Left ventricle myocardium inferior (tissue), 1 donor: ENCODE results near the gene ATP6V1D. TPM values are rescaled to one million over a fixed set of nuclear protein-coding genes. Genes with fewer than 3 reads are reported as not detected.
A peak's percentile ranks its signal among the peaks of the same experiment; 100 is the strongest.
"Not testable (repeated sequence)": the region's sequence is repeated elsewhere in the genome, so short reads cannot be mapped to it uniquely, and the experiment has no call there.

Experiments used
- DNase-seq: peaks from one replicate; pipeline ENCODE4 v3.0.0-alpha.2; 2020
- H3K27ac ChIP-seq: fragments of 200-600 bp; replicated peaks from 2 replicates; pipeline ENCODE4 v1.8.0; 2021
- H3K27me3 ChIP-seq: fragments of 200-600 bp; 2 replicates; pipeline ENCODE4 v1.8.0; 2021; ENCODE audit warnings: low read depth
- H3K36me3 ChIP-seq: fragments of 200-600 bp; 2 replicates; pipeline ENCODE4 v1.8.0; 2021
- H3K4me1 ChIP-seq: fragments of 200-600 bp; 2 replicates; pipeline ENCODE4 v1.8.0; 2021
- H3K4me3 ChIP-seq: fragments of 200-600 bp; 2 replicates; pipeline ENCODE4 v1.8.0; 2021; ENCODE audit warnings: mild to moderate bottlenecking, moderate library complexity
- H3K9me3 ChIP-seq: fragments of 200-600 bp; replicated peaks from 2 replicates; pipeline ENCODE4 v1.8.0; 2021
- intact Hi-C: fragments of 100-400 bp; cut with micrococcal nuclease; formaldehyde crosslinking; loops from one replicate; pipeline ENCODE4 v1.11.0; 2022
- long read RNA-seq: library from polyadenylated mRNA; unstranded; transcript quantifications from one replicate; pipeline ENCODE4 v2.0.0, GENCODE V29; 2021
- total RNA-seq: library from RNA; stranded (reverse); fragmentation: NEBNext Ultra II Directional; extraction: Animal tissue kit (Norgen Biotek cat#: 25700); gene quantifications from one replicate; pipeline ENCODE4 v1.2.1, GENCODE V29; 2021
- TF ChIP-seq, protein P1 (sequence below): fragments of 200-600 bp; IDR thresholded peaks from 2 replicates; pipeline ENCODE4 v1.8.0; 2021; ENCODE audit warnings: antibody characterized with exemption, mild to moderate bottlenecking, borderline replicate concordance
- donor health status: DM: no; HTN: yes; CAD: no; lungs with severe emphysema.

Gene ATP6V1D
- total RNA-seq: 185 TPM
- long read RNA-seq, transcript ATP6V1D-201 (9 exons, 1,845 nt): major isoform, 105 of 112 reads
- long read RNA-seq, partial matches to known transcripts: 3 of 112 reads
- long read RNA-seq, other reads (novel, unspliced or antisense): 3 of 112 reads

DNA sequence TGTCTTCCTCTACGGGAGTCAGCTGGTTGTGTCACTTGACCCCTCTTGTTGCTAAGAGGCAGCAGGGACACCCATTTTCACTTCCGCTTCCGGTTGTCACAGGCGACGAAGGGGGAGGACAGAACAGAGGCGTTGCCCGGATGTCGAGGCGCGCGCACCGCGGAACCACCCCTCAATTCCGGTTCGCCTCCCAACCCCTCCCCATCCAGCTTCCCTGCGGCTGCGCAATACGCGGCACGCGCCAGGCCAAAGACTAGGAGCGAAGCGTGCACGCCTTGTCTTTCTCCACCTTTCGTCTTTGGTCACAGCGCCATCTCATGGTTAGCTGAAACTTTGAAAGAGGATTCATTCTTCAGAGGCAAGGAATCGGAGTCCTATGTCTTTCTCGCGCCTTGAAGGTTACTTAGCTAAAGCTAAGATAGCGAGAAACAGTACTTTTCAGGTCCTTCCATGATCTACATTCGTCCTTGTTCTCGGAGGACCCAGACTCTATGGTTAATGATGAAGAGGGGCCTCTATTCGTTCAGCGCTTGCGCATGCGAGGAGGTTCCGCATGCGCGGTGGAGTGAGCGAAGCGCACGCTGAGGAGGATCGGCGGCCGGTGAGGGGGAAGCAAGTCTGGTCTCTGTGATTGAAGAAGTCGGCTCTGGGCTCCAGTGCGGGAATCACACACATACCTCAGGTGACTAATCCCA is at the start of gene ATP6V1D, which contains the start of gene EIF2S1:
Gene ATP6V1D (minus strand): TSS at position 30 of the 695 bp plus-strand sequence. CDS start 106 bp downstream, outside the sequence.
Gene EIF2S1 (plus strand): TSS at position 554 of the 695 bp plus-strand sequence. CDS start 4,440 bp downstream, outside the sequence.
- H3K4me1 ChIP-seq: peaks cover 93% of the 10 kb centered on the region
- peaks cover 11% of the 10 kb centered on the region for H3K36me3 ChIP-seq
- H3K27me3 ChIP-seq: no peaks in the 10 kb centered on the region
- H3K4me3 ChIP-seq: peak within 1 kb of the TSS; percentile 87
- intact Hi-C loops: no loop called here
- TF ChIP-seq, protein P1, sequence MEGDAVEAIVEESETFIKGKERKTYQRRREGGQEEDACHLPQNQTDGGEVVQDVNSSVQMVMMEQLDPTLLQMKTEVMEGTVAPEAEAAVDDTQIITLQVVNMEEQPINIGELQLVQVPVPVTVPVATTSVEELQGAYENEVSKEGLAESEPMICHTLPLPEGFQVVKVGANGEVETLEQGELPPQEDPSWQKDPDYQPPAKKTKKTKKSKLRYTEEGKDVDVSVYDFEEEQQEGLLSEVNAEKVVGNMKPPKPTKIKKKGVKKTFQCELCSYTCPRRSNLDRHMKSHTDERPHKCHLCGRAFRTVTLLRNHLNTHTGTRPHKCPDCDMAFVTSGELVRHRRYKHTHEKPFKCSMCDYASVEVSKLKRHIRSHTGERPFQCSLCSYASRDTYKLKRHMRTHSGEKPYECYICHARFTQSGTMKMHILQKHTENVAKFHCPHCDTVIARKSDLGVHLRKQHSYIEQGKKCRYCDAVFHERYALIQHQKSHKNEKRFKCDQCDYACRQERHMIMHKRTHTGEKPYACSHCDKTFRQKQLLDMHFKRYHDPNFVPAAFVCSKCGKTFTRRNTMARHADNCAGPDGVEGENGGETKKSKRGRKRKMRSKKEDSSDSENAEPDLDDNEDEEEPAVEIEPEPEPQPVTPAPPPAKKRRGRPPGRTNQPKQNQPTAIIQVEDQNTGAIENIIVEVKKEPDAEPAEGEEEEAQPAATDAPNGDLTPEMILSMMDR: peak; percentile 93
- no peaks in the 10 kb centered on the region for H3K9me3 ChIP-seq
- H3K27ac ChIP-seq: peak within 1 kb of the TSS; percentile 99
- peak; percentile 99 for DNase-seq

DNA sequence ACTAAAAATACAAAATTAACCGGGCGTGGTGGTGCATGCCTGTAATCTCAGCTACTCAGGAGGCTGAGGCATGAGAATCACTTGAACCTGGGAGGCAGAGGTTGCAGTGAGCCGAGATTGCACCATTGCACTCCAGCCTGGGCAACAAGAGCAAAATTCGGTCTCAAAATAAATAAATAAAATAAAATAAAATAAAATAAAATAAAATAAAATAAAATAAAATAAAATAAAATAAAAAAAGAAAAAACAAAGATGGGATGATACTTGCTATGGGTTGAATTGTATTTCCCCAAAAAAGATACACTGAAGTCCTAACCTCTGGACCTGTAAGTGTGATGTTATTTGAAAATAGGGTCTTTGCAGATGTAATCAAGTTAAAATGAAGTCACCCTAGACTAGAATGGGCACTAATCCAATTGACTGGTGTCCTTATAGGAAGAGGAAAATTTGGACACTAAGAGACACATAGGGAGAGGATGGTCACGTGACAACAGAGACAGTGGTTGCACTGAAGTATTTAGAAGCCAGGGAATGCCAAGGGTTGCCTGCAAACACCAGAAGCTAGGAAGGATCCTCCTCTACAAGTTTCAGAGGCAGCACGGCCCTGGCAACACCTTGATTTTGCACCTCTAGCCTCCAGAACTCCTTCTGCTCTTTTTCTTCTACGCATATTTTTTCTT is 48.7 kb upstream of the ATP6V1D start:
- H3K4me3 ChIP-seq, H3K9me3 ChIP-seq, intact Hi-C loops, DNase-seq, H3K27ac ChIP-seq, H3K36me3 ChIP-seq: not testable (repeated sequence)
- Histone ChIP-seq H3K4me1 (peaks cover 12% of the 10 kb centered on the region), H3K27me3 (peaks cover 23% of the 10 kb centered on the region)

DNA sequence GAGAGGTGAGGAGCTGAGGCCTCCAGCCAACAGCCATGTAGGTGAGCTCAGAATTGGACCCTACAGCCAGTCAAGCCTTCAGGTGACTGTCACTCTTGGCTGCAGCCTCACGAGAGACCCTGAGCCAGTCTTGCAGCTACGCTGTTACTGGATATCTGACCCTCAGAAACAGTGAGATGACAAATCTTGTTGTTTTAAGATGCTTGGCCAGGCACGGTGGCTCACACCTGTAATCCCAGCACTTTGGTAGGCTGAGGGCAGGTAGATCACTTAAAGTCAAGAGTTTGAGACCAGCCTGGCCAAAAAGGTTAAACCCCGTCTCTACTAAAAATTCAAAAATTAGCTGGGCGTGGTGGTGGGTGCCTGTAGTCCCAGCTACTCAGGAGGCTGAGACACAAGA is 46.2 kb upstream of the ATP6V1D start:
- no peak for DNase-seq
- Histone ChIP-seq H3K27me3 (peaks cover 2% of the 10 kb centered on the region), H3K9me3 (peaks cover 4% of the 10 kb centered on the region), H3K4me1 (no peaks in the 10 kb centered on the region), H3K27ac (no peak overlapping the region), H3K4me3 (no peak overlapping the region), H3K36me3 (no peaks in the 10 kb centered on the region)
- TF ChIP-seq, protein P1: no peak
- intact Hi-C loops: no loop called here

DNA sequence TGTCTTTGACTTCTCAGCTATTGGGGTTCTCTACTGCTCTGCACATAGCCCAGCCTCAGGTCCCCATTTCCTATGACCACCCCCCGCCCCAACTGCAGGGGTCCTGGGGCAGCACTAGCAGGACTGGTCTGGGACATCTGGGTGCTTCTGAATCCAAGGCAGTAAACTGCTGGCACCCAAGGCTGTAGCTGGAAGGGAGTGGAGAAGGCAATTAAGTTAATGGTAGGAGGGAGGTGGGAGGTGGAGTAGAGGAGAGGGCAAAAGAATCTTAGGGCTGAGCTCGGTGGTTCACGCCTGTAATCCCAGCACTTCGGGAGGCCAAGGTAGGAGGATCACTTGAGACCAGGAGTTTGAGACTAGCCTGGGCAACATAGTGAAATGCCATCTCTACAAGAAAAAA is 40.8 kb upstream of the ATP6V1D start:
- Histone ChIP-seq H3K36me3 (no peaks in the 10 kb centered on the region), H3K27me3 (no peaks in the 10 kb centered on the region), H3K9me3 (peaks cover 4% of the 10 kb centered on the region), H3K27ac (no peak overlapping the region), H3K4me3 (no peak overlapping the region), H3K4me1 (no peaks in the 10 kb centered on the region)
- TF ChIP-seq, protein P1: no peak
- no peak for DNase-seq
- intact Hi-C loops: no loop called here

DNA sequence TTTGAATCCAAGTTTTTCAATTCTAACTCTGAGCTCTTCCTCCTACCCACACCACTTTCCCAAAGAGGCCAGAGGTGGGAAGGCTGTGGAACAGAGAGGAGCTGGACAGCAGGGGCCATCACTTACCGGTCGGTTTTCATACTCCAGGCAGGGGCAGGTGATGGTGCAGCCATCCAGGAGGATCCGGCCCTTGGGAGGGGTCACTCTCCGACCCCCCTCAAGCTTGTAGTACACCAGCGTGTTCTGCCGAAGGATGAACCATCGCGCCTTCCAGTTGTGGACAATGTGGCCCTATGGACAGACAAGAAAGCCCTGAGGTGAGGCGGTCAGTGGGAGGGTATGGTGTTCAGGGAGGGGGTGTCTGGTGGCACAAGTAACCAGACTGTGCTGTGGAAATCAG is 37.9 kb upstream of the ATP6V1D start:
- Histone ChIP-seq H3K27ac (no peak overlapping the region), H3K4me1 (no peaks in the 10 kb centered on the region), H3K36me3 (no peaks in the 10 kb centered on the region), H3K4me3 (no peak overlapping the region), H3K27me3 (no peaks in the 10 kb centered on the region), H3K9me3 (peaks cover 1% of the 10 kb centered on the region)
- no peak for DNase-seq
- TF ChIP-seq, protein P1: no peak
- intact Hi-C loops: no loop called here
